ENCODE data around the gene SLC35A5.
"Not testable (repeated sequence)": the region's sequence is repeated elsewhere in the genome, so short reads cannot be mapped to it uniquely, and the experiment has no call there.

SLC35A5 gene

DNA sequence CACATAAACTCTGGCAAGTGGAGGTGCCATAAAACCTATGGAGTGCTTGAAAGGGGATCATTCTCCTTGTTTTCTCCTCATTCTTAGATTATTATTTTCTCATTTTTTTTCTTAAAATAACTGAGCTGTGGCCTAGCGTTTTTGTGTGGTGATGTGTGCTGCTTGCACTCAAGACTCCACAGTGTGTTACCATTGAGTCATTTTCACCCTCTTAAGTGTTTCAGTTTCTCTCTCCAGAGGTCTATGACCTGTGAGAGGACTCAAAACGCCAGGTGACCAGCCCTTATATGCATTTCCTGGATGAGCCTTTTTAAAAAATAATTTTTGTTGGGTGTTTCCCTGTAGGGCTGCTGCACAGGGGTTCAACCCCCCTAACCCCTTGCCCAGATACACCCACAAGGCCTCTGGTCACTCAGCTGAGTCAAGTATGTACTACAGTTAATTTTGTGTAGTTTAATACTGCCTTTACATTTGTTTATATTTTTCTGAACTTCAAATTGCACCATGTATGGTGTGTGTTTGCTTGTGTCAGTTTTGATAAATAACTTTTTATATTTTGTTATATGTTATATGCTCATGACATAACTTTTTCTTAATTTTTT is 47.2 kb upstream of the SLC35A5 start (continued):
- TF ChIP-seq ZNF792 (tag by site-specific recombination; IDR thresholded peaks at IDR 0.05) (no peak), ZNF138 (tag by site-specific recombination; IDR thresholded peaks at IDR 0.05; ENCODE audit: borderline replicate concordance) (no peak), ZNF521 (tag by site-specific recombination; IDR thresholded peaks at IDR 0.05) (no peak), BCL11A (tag by site-specific recombination; IDR thresholded peaks at IDR 0.05; ENCODE audit: low read depth) (no peak), ZNF791 (tag by site-specific recombination; IDR thresholded peaks at IDR 0.05) (no peak), MZF1 (tag by site-specific recombination; IDR thresholded peaks at IDR 0.05; ENCODE audit: borderline replicate concordance) (no peak), ZNF155 (tag by site-specific recombination; IDR thresholded peaks at IDR 0.05) (no peak)
- TF ChIP-seq, protein P1, sequence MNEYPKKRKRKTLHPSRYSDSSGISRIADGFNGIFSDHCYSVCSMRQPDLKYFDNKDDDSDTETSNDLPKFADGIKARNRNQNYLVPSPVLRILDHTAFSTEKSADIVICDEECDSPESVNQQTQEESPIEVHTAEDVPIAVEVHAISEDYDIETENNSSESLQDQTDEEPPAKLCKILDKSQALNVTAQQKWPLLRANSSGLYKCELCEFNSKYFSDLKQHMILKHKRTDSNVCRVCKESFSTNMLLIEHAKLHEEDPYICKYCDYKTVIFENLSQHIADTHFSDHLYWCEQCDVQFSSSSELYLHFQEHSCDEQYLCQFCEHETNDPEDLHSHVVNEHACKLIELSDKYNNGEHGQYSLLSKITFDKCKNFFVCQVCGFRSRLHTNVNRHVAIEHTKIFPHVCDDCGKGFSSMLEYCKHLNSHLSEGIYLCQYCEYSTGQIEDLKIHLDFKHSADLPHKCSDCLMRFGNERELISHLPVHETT (tag by site-specific recombination; IDR thresholded peaks at IDR 0.05): no peak
- TF ChIP-seq, protein P2, sequence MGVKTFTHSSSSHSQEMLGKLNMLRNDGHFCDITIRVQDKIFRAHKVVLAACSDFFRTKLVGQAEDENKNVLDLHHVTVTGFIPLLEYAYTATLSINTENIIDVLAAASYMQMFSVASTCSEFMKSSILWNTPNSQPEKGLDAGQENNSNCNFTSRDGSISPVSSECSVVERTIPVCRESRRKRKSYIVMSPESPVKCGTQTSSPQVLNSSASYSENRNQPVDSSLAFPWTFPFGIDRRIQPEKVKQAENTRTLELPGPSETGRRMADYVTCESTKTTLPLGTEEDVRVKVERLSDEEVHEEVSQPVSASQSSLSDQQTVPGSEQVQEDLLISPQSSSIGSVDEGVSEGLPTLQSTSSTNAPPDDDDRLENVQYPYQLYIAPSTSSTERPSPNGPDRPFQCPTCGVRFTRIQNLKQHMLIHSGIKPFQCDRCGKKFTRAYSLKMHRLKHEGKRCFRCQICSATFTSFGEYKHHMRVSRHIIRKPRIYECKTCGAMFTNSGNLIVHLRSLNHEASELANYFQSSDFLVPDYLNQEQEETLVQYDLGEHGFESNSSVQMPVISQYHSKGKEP (tag by site-specific recombination; IDR thresholded peaks at IDR 0.05): no peak
- TF ChIP-seq, protein P3, sequence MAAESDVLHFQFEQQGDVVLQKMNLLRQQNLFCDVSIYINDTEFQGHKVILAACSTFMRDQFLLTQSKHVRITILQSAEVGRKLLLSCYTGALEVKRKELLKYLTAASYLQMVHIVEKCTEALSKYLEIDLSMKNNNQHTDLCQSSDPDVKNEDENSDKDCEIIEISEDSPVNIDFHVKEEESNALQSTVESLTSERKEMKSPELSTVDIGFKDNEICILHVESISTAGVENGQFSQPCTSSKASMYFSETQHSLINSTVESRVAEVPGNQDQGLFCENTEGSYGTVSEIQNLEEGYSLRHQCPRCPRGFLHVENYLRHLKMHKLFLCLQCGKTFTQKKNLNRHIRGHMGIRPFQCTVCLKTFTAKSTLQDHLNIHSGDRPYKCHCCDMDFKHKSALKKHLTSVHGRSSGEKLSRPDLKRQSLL (tag by site-specific recombination; IDR thresholded peaks at IDR 0.05): no peak

DNA sequence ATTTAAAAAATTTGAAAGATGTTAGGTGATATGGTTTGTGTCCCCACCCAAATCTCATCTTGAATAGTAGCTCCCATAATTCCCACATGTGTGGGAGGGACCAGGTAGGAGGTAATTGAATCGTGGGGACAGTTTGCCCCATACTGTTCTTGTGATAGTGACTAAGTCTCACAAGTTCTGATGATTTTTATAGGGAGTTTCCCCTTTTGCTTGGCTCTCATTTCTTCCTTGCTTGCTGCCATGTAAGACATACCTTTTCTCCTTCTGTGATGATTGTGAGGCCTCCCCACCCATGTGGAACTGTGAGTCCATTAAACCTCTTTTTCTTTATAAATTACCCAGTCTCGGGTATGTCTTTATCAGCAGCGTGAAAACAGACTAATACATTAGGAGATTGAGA is 42.9 kb upstream of the SLC35A5 start:
- H3K27ac ChIP-seq (ENCODE audit: extremely low read depth, low read depth, low read length); H3K36me3 ChIP-seq (ENCODE audit: control insufficient read depth in 2 of 2, insufficient read depth in 1 of 2, low read length in 2 of 2); POLR2A ChIA-PET; H3K4me3 ChIP-seq (ENCODE audit: low read depth, low read length); H3K9me3 ChIP-seq (ENCODE audit: control insufficient read depth, insufficient read depth, low read depth, low read length); H3K4me1 ChIP-seq (ENCODE audit: control insufficient read depth, insufficient read depth, low read length): not testable (repeated sequence)
- CTCF ChIA-PET: interaction anchor here (0.5 to 1.1 kb wide), 3 partner anchors 86 to 407 kb away, joined by 3 to 4 read pairs (median 3); partner anchors contain the start of gene SLC9C1

DNA sequence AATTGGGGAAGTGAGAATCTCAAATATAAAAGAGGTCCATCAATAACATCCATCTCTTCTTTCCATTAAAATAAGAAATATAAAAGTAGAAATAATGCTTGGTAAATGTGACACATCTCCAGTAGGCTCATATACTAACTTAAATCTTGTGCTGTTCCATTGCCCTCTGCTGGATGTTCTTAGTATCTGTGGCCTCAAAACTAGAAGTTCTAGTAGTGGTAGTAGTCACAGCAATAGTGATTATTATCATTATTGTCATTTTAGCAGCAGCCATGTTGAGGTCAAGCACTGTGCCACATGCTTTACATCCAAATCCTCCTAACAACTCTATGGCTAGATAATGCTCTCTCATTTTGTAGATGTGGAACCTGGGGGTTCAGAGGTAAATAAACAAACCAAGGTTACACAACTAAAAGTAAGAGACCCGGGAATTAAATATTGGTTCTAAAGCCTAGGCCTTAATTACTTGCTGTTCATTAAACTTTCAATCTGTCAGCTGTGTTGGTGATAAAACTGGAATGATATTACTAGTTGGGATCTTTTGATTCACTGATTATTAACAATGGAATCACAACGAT is 42.3 kb upstream of the SLC35A5 start:
- no peak overlapping the region for H3K27ac ChIP-seq (ENCODE audit: extremely low read depth, low read depth, low read length)
- H3K4me3 ChIP-seq (ENCODE audit: low read depth, low read length): no peak overlapping the region
- no peaks in the 10 kb centered on the region for H3K9me3 ChIP-seq (ENCODE audit: control insufficient read depth, insufficient read depth, low read depth, low read length)
- CTCF ChIA-PET: interaction anchor here (0.6 to 2.3 kb wide), 15 partner anchors 12 to 409 kb away, joined by 3 to 18 read pairs (median 4); partner anchors contain the start of gene CD200
- POLR2A ChIA-PET: no interaction called here
- no peaks in the 10 kb centered on the region for H3K4me1 ChIP-seq (ENCODE audit: control insufficient read depth, insufficient read depth, low read length)
- no peaks in the 10 kb centered on the region for H3K36me3 ChIP-seq (ENCODE audit: control insufficient read depth in 2 of 2, insufficient read depth in 1 of 2, low read length in 2 of 2)
- peak; percentile 53 for TF ChIP-seq ZNF654 (tag by site-specific recombination; IDR thresholded peaks at IDR 0.05; ENCODE audit: low read depth)
- TF ChIP-seq, protein P4, sequence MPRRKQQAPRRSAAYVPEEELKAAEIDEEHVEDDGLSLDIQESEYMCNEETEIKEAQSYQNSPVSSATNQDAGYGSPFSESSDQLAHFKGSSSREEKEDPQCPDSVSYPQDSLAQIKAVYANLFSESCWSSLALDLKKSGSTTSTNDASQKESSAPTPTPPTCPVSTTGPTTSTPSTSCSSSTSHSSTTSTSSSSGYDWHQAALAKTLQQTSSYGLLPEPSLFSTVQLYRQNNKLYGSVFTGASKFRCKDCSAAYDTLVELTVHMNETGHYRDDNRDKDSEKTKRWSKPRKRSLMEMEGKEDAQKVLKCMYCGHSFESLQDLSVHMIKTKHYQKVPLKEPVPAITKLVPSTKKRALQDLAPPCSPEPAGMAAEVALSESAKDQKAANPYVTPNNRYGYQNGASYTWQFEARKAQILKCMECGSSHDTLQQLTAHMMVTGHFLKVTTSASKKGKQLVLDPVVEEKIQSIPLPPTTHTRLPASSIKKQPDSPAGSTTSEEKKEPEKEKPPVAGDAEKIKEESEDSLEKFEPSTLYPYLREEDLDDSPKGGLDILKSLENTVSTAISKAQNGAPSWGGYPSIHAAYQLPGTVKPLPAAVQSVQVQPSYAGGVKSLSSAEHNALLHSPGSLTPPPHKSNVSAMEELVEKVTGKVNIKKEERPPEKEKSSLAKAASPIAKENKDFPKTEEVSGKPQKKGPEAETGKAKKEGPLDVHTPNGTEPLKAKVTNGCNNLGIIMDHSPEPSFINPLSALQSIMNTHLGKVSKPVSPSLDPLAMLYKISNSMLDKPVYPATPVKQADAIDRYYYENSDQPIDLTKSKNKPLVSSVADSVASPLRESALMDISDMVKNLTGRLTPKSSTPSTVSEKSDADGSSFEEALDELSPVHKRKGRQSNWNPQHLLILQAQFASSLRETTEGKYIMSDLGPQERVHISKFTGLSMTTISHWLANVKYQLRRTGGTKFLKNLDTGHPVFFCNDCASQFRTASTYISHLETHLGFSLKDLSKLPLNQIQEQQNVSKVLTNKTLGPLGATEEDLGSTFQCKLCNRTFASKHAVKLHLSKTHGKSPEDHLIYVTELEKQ (tag by site-specific recombination; IDR thresholded peaks at IDR 0.05; ENCODE audit: borderline replicate concordance): no peak

DNA sequence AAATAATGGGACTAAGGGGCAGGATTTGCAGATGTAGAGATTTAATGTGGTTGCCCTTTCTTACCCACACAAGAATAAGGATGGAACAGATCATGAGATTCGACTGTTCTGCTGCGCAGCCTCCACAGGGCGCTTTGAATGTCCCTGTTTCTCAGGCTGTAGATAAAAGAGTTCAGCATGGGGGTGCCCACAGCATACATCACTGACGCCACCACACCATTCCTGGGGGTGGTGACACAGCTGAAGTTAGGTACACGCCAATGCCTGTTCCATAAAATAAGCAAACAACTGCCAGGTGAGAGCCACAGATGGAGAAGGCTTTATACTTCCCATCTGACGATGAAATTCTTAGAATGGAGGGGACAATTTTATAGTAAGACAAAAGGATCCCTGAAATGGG is 37.7 kb upstream of the SLC35A5 start:
- H3K27ac ChIP-seq (ENCODE audit: extremely low read depth, low read depth, low read length); H3K9me3 ChIP-seq (ENCODE audit: control insufficient read depth, insufficient read depth, low read depth, low read length); H3K4me1 ChIP-seq (ENCODE audit: control insufficient read depth, insufficient read depth, low read length); POLR2A ChIA-PET; CTCF ChIA-PET; H3K4me3 ChIP-seq (ENCODE audit: low read depth, low read length): not testable (repeated sequence)
- H3K36me3 ChIP-seq (ENCODE audit: control insufficient read depth in 2 of 2, insufficient read depth in 1 of 2, low read length in 2 of 2): peaks cover 0 to 16% of the 10 kb centered on the region in 2 experiments; a peak in 1 of 3 replicates

All from HEK293 (cell line).